NT2/D1 (cell line): ENCODE data around the gene ACSM2A.

ENCODE experiments used
- SUZ12 ChIP-seq: IDR thresholded peaks from 2 replicates; pipeline ENCODE4 v1.6.1; 2011; ENCODE audit not compliant: insufficient read length, insufficient read depth; ENCODE audit errors: extremely low read depth
- YY1 ChIP-seq: IDR thresholded peaks from 2 replicates; pipeline ENCODE4 v1.6.1; 2011; ENCODE audit not compliant: insufficient read length, insufficient read depth
- ZNF274 ChIP-seq: IDR thresholded peaks from 2 replicates; pipeline ENCODE4 v1.6.1; 2011; ENCODE audit warnings: mild to moderate bottlenecking, low read depth, low read length

GRCh38 chr16:20504418-20504817 is 53.1 kb downstream of the ACSM2A start:
- TF ChIP-seq ZNF274 (no peak), YY1 (no peak), SUZ12 (no peak)
